Keratinocyte (primary cell): ENCODE measurements around the gene CDH13. TPM values are rescaled to one million over a fixed set of nuclear protein-coding genes. Genes with fewer than 3 reads are reported as not detected.

Experiments used
- DNase-seq: peaks from one replicate; pipeline ENCODE4 v3.0.0-alpha.2; 2011; ENCODE audit warnings: low read depth, missing footprints, low spot score
- FAIRE-seq: peaks from 2 replicates; lab custom pipeline; 2011; peaks lifted over from hg19 to GRCh38; lab: Jason Lieb, UNC
- H2AFZ ChIP-seq: 2 replicates; pipeline ENCODE4 v1.6.0; 2012; ENCODE audit warnings: low read length, control low read depth, inconsistent platforms; ENCODE audit not compliant: control insufficient read depth
- H3K27ac ChIP-seq: 2 replicates; pipeline ENCODE4 v1.5.1; 2011; ENCODE audit warnings: low read length; ENCODE audit not compliant: control insufficient read depth, insufficient read depth
- H3K27me3 ChIP-seq: 3 replicates; pipeline ENCODE4 v1.6.0; 2011; ENCODE audit warnings: low read length; ENCODE audit not compliant: control insufficient read depth, insufficient read depth; ENCODE audit errors: extremely low read depth
- H3K36me3 ChIP-seq, 2 experiments: 2 replicates in 1 of 2; 3 replicates in 1 of 2; pipeline ENCODE4 v1.5.1; 2011; ENCODE audit warnings: low read length in 2 of 2, mild to moderate bottlenecking in 1 of 2; ENCODE audit not compliant: control insufficient read depth in 2 of 2, insufficient read depth in 2 of 2; ENCODE audit errors: extremely low read depth in 1 of 2
- H3K4me1 ChIP-seq: 3 replicates; pipeline ENCODE4 v1.5.1; 2011; ENCODE audit warnings: low read length; ENCODE audit not compliant: control insufficient read depth, insufficient read depth; ENCODE audit errors: extremely low read depth
- H3K4me2 ChIP-seq: 3 replicates; pipeline ENCODE4 v1.6.0; 2011; ENCODE audit warnings: low read depth, low read length; ENCODE audit not compliant: control insufficient read depth, insufficient read depth; ENCODE audit errors: extremely low read depth
- H3K4me3 ChIP-seq, 3 experiments: fragments of 200-600 bp in 1 of 3; sonication (generic) in 1 of 3; 2 replicates in 2 of 3; 3 replicates in 1 of 3; pipeline ENCODE4 v1.5.1; 2011 to 2016; ENCODE audit warnings: low read length in 3 of 3, mild to moderate bottlenecking in 3 of 3, control low read depth in 2 of 3, inconsistent platforms in 1 of 3, low read depth in 1 of 3, mixed read lengths in 1 of 3, mixed run types in 1 of 3, moderate library complexity in 1 of 3; ENCODE audit not compliant: control insufficient read depth in 2 of 3, insufficient read depth in 2 of 3; ENCODE audit errors: extremely low read depth in 1 of 3
- H3K79me2 ChIP-seq: 2 replicates; pipeline ENCODE4 v1.6.0; 2012; ENCODE audit warnings: low read length; ENCODE audit not compliant: control insufficient read depth, insufficient read depth
- H3K9ac ChIP-seq: 3 replicates; pipeline ENCODE4 v1.6.0; 2011; ENCODE audit warnings: low read length; ENCODE audit not compliant: control insufficient read depth, insufficient read depth; ENCODE audit errors: extremely low read depth
- H3K9me1 ChIP-seq: 3 replicates; pipeline ENCODE4 v1.6.0; 2011; ENCODE audit warnings: low read length; ENCODE audit not compliant: control insufficient read depth, insufficient read depth; ENCODE audit errors: extremely low read depth
- H3K9me3 ChIP-seq: 2 replicates; pipeline ENCODE4 v1.5.1; 2012; ENCODE audit warnings: low read depth, low read length; ENCODE audit not compliant: control insufficient read depth
- H4K20me1 ChIP-seq: 3 replicates; pipeline ENCODE4 v1.6.0; 2011; ENCODE audit warnings: low read length; ENCODE audit not compliant: control insufficient read depth, insufficient read depth; ENCODE audit errors: extremely low read depth
- CTCF ChIP-seq, 3 experiments: IDR thresholded peaks in 1 of 3; conservative IDR thresholded peaks in 1 of 3; optimal IDR thresholded peaks in 1 of 3; 2 replicates in 2 of 3; 3 replicates in 1 of 3; pipeline versions ENCODE3 to v1.5.1; 2011; ENCODE audit warnings: low read length in 3 of 3, mild to moderate bottlenecking in 3 of 3, moderate library complexity in 2 of 3, control low read depth in 1 of 3, inconsistent platforms in 1 of 3; ENCODE audit not compliant: insufficient read depth in 2 of 3; ENCODE audit errors: extremely low read depth in 1 of 3
- EZH2 ChIP-seq: IDR thresholded peaks from one replicate; pipeline ENCODE4 v1.6.1; 2012; ENCODE audit warnings: inconsistent platforms, mild to moderate bottlenecking, low read length, moderate library complexity
- dilution Hi-C: fragments of 300-500 bp; cut with MboI; formaldehyde crosslinking; loops from one replicate; pipeline ENCODE4 v1.7.0; 2020; ENCODE audit warnings: low sequenced_read_pairs; ENCODE audit not compliant: extremely low pct_ligation_motif_present
- polyA plus RNA-seq, 5 experiments: library from polyadenylated mRNA; depleted of rRNA in 3 of 5; stranded (reverse) in 3 of 5; stranded (forward) in 1 of 5; unstranded in 1 of 5; fragments of >200 nt; gene quantifications; 1 replicate in 1 of 5; 2 replicates in 3 of 5; 3 replicates in 1 of 5; pipeline versions ENCODE4 v1.2.1 to v1.2.3, GENCODE V29; 2011 to 2012; ENCODE audit warnings: missing spikeins in 2 of 5, low read depth in 1 of 5, low replicate concordance in 1 of 5

Gene CDH13
- polyA plus RNA-seq, 1 donor (not counting 4 experiments of a cell fraction or from before 2014, with no cell fraction given), result 111 TPM

GRCh38 chr16:83438326-83438725 is 811.6 kb downstream of the CDH13 start:
- dilution Hi-C loops, result no loop called here
- no peaks in the 10 kb centered on the region for H3K4me1 ChIP-seq
- no peak overlapping the region for H3K9ac ChIP-seq
- DNase-seq, result no peak
- no peaks in the 10 kb centered on the region for H3K27me3 ChIP-seq
- no peaks in the 10 kb centered on the region for H3K79me2 ChIP-seq
- H3K4me3 ChIP-seq, result no peak overlapping the region
- H3K27ac ChIP-seq, result no peak overlapping the region
- no peak overlapping the region for H3K4me2 ChIP-seq
- H3K9me3 ChIP-seq, result no peaks in the 10 kb centered on the region
- H3K36me3 ChIP-seq, result no peaks in the 10 kb centered on the region
- FAIRE-seq, result no peak
- H4K20me1 ChIP-seq, result peaks cover 4% of the 10 kb centered on the region
- TF ChIP-seq CTCF (optimal IDR thresholded peaks at IDR 0.05 in 1 of 3, IDR thresholded peaks at IDR 0.05 in 1 of 3, conservative IDR thresholded peaks at IDR 0.05 in 1 of 3; ENCODE audit: extremely low read depth in 1 of 3, insufficient read depth in 2 of 3, low read length in 3 of 3) (no peak), EZH2 (no peak)
- no peak overlapping the region for H2AFZ ChIP-seq
- H3K9me1 ChIP-seq, result no peaks in the 10 kb centered on the region

- Histone ChIP-seq H3K36me3 (no peaks in the 10 kb centered on the region), H3K79me2 (no peaks in the 10 kb centered on the region), H3K9ac (no peak overlapping the region), H3K4me2 (no peak overlapping the region), H3K27ac (no peak overlapping the region), H3K27me3 (no peaks in the 10 kb centered on the region), H3K4me1 (no peaks in the 10 kb centered on the region), H3K4me3 (no peak overlapping the region), H2AFZ (no peak overlapping the region), H3K9me3 (no peaks in the 10 kb centered on the region), H4K20me1 (no peaks in the 10 kb centered on the region), H3K9me1 (no peaks in the 10 kb centered on the region)
- dilution Hi-C loops, result no loop called here
- DNase-seq (no peak), FAIRE-seq (no peak)
- no peak for TF ChIP-seq CTCF (optimal IDR thresholded peaks at IDR 0.05 in 1 of 3, IDR thresholded peaks at IDR 0.05 in 1 of 3, conservative IDR thresholded peaks at IDR 0.05 in 1 of 3; ENCODE audit: extremely low read depth in 1 of 3, insufficient read depth in 2 of 3, low read length in 3 of 3)
- TF ChIP-seq EZH2, result no peak
These were observed 812.6 kb downstream of the CDH13 start for GRCh38 chr16:83439412-83439811.
